Thyroid gland (tissue), 4 donors: ENCODE data around the gene SOX4.

ENCODE experiments used
- CTCF ChIP-seq, 6 experiments: fragments of 200-600 bp in 3 of 6; fragments of 450-650 bp in 3 of 6; sonication (generic) in 3 of 6; IDR thresholded peaks; one replicate each; pipeline ENCODE4 v1.5.1; 2016 to 2019; ENCODE audit warnings: antibody characterized with exemption in 6 of 6, mild to moderate bottlenecking in 2 of 6, inconsistent platforms in 1 of 6, moderate library complexity in 1 of 6
- POLR2A ChIP-seq, 2 donors: fragments of 450-650 bp; IDR thresholded peaks; one replicate each; pipeline ENCODE4 v1.6.1; 2017; ENCODE audit warnings: antibody characterized with exemption in 2 of 2, mild to moderate bottlenecking in 2 of 2, moderate library complexity in 1 of 2

GRCh38 chr6:21586740-21587178, 6.8 kb upstream of the SOX4 start:
- TF ChIP-seq CTCF (IDR thresholded peaks at IDR 0.05): no peak
- no peak for TF ChIP-seq POLR2A (IDR thresholded peaks at IDR 0.05)
